ENCODE data around the gene IFIH1.

DNA sequence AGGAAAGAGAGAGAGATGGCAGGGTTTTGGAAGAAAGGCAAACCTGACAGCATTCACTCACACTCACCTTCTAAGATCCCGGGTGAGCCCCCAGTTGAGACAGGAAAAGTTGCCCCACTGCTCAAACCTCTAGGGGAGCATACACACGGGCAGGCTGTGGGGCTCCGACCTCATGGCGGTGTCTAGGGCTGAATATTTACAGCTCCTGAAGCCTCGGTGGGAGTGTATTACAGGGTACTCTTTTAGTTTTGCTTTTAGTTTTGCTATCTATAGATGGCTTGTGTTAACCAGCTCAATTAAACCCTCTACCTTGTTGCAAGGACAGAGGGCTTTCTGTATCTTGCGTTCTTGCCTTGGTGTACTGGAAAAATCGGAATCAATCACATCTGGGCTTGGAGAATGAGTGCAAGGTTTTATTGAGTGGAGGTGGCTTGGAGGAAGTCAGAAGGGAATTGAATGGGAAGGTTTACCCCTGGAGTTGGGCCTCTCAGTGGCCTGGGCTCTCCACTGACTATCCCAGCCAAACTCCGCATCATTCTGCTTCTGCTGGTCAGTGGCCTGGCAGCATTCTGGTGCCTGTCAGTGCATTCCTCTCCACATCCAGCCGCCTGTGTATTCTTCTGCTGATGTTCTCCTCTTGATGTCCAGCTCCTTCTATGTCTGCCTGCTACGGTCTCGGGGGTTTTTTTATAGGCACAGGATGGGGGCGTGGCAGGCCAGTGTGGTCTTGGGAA, 10.1 kb upstream of the IFIH1 start:
- TF ChIP-seq, protein P1, sequence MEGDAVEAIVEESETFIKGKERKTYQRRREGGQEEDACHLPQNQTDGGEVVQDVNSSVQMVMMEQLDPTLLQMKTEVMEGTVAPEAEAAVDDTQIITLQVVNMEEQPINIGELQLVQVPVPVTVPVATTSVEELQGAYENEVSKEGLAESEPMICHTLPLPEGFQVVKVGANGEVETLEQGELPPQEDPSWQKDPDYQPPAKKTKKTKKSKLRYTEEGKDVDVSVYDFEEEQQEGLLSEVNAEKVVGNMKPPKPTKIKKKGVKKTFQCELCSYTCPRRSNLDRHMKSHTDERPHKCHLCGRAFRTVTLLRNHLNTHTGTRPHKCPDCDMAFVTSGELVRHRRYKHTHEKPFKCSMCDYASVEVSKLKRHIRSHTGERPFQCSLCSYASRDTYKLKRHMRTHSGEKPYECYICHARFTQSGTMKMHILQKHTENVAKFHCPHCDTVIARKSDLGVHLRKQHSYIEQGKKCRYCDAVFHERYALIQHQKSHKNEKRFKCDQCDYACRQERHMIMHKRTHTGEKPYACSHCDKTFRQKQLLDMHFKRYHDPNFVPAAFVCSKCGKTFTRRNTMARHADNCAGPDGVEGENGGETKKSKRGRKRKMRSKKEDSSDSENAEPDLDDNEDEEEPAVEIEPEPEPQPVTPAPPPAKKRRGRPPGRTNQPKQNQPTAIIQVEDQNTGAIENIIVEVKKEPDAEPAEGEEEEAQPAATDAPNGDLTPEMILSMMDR (IDR thresholded peaks at IDR 0.05; ENCODE audit: extremely low read depth in 1 of 2, insufficient read depth in 1 of 2, low read depth in 1 of 2, low read length in 2 of 2): no peak
- TF ChIP-seq POLR2AphosphoS5 (IDR thresholded peaks at IDR 0.05; ENCODE audit: insufficient read depth, low read depth, low read length) (no peak), EZH2 (IDR thresholded peaks at IDR 0.05; ENCODE audit: borderline replicate concordance, low read depth, low read length, severe bottlenecking) (no peak), POLR2A (IDR thresholded peaks at IDR 0.05; ENCODE audit: low read depth, low read length) (no peak), FOS (IDR thresholded peaks at IDR 0.05; ENCODE audit: borderline replicate concordance, insufficient read depth, low read length) (no peak), GATA2 (IDR thresholded peaks at IDR 0.05; ENCODE audit: insufficient read depth, insufficient read length, low read depth, low read length) (no peak), JUN (IDR thresholded peaks at IDR 0.05; ENCODE audit: borderline replicate concordance, insufficient read depth, insufficient read length, low read depth) (no peak)
- TF ChIP-seq, protein P2, sequence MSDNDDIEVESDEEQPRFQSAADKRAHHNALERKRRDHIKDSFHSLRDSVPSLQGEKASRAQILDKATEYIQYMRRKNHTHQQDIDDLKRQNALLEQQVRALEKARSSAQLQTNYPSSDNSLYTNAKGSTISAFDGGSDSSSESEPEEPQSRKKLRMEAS (IDR thresholded peaks at IDR 0.05; ENCODE audit: insufficient read depth, insufficient read length): no peak

All from endothelial cell of umbilical vein (primary cell).